GM18519 (cell line): Measurements from ENCODE around the gene FCRL3.
A peak's percentile ranks its signal among the peaks of the same experiment; 100 is the strongest.
"Not testable (repeated sequence)": the region's sequence is repeated elsewhere in the genome, so short reads cannot be mapped to it uniquely, and the experiment has no call there.

Source experiments
- ATAC-seq: cut with Tn5 transposase; IDR thresholded peaks from one replicate; pipeline ENCODE4 v1.9.1; 2021; ENCODE audit warnings: mild to moderate bottlenecking, moderate library complexity; ENCODE audit not compliant: unreplicated experiment, low FRiP score

The FCRL3 gene, protein sequence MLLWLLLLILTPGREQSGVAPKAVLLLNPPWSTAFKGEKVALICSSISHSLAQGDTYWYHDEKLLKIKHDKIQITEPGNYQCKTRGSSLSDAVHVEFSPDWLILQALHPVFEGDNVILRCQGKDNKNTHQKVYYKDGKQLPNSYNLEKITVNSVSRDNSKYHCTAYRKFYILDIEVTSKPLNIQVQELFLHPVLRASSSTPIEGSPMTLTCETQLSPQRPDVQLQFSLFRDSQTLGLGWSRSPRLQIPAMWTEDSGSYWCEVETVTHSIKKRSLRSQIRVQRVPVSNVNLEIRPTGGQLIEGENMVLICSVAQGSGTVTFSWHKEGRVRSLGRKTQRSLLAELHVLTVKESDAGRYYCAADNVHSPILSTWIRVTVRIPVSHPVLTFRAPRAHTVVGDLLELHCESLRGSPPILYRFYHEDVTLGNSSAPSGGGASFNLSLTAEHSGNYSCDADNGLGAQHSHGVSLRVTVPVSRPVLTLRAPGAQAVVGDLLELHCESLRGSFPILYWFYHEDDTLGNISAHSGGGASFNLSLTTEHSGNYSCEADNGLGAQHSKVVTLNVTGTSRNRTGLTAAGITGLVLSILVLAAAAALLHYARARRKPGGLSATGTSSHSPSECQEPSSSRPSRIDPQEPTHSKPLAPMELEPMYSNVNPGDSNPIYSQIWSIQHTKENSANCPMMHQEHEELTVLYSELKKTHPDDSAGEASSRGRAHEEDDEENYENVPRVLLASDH

DNA sequence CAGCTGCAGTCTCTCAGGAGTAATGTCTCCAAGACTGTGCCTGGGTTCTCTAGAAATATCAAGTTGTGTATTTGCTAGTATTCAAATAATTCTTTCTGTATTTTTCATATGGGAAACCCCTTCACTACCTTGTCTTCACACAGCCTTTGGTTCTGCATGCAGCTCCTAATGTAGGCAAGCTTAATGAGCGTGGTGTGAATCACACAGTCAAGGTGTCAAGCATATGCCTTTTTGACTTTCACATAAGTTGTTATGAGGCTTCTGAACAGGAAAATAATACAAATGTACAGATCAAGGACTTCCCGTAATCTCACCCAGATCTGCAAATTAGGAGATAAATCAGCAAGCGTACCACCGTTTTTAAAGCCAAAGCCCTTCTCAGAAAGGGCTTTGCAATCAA is at the start of gene FCRL3:
FCRL3 (minus strand) TSS at position 38 of the 400 bp plus-strand sequence. CDS start 280 bp downstream, outside the sequence.
- no peak for ATAC-seq

DNA sequence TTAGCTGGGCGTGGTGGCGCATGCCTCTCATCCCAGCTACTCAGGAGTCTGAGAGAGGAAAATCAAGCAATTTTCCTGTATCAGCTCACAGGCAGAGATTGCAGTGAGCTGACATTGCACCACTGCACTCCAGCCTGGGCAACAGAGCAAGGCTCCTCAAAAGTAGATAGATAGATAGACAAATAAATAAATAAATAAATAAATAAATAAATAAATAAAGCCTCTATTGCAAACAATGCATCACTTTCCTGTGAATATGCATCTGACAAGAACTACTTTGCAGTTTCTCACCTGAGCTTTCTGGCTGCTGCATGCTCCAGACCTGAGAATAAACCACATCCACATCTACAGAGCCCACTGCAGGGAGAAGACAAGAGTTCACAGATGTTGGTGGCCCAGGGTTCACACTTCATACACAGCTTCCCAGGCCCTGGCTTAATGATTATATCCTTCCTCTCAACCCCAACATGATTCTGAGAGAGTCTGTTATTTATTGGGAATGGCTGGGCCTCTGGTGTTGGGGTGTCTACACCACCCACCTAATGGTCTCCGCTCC is 47.8 kb upstream of the FCRL3 start:
- ATAC-seq = no peak

- ATAC-seq = no peak
These were observed 38.8 kb upstream of the FCRL3 start for GRCh38 chr1:157739229-157739901.

- not testable (repeated sequence) for ATAC-seq
These were observed 35.4 kb upstream of the FCRL3 start for GRCh38 chr1:157735991-157736390.

DNA sequence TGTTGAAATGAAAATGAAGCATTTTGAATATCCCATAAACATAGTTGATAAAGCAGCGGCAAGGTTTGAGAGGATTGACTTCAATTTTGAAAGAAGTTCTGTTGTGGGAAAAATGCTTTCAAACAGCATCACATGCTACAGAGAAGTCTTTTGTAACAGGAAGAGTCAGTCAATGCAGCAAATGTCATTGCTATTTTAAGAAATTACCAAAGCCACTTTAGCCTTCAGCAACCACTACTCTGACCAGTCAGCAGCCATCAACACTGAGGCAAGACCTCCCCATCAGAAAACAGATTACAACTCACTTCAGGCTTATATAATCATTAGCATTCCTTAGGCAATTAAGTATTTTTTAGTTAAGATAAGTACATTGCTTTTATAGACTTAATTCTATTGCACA is 33.8 kb upstream of the FCRL3 start:
- ATAC-seq = no peak

GRCh38 chr1:157732755-157733154 is 32.2 kb upstream of the FCRL3 start:
- peak; percentile 53 for ATAC-seq

GRCh38 chr1:157725221-157725577 is 24.6 kb upstream of the FCRL3 start:
- ATAC-seq = no peak

GRCh38 chr1:157724537-157725220 is 24.1 kb upstream of the FCRL3 start:
- no peak for ATAC-seq

GRCh38 chr1:157723157-157723556 is 22.6 kb upstream of the FCRL3 start:
- no peak for ATAC-seq

GRCh38 chr1:157721985-157722384 is 21.4 kb upstream of the FCRL3 start:
- no peak for ATAC-seq

DNA sequence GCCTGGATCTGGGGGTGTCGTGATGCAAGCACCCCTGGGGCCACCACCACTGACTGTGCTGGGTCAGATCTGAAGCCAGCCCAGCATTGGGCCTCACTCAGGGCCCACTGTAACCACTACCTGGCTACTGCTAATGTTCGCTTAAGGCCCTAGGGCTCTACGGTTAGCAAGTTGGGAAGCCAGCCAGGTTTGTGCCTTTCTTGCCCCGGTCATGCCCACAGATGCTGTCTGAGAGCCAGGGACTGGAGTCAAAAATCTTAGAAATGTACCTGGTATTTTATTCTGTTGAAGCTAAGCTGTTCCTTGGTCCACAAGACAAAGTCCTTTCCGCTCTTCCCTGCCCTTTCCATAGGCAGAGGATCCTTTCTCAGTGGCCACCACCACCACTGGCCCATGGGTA is 15.2 kb upstream of the FCRL3 start:
- ATAC-seq = no peak

DNA sequence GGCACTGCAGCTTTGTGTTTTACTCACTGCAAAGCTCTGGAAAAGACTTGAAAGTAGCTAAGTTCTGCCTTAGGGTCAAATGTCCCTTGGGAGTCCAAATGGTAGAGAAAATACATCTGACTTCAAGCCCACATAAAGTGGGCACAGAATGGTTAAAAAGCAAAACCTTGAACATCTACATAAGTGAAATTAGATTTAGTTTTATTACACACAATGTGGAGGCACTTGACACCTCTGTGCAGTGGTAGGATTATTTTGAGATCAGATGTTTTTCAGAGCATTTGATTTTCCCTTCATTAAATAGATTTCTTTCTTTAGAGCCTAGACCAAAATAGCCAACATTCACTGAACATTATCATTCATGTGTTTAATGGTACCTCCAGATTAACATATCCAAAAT is 11.2 kb upstream of the FCRL3 start:
- no peak for ATAC-seq

GRCh38 chr1:157704878-157705277 is 4.3 kb upstream of the FCRL3 start:
- ATAC-seq = no peak

- no peak for ATAC-seq
These were observed 3.4 kb upstream of the FCRL3 start for GRCh38 chr1:157703981-157704380.

GRCh38 chr1:157702308-157702825 is 1.8 kb upstream of the FCRL3 start:
- ATAC-seq = no peak

DNA sequence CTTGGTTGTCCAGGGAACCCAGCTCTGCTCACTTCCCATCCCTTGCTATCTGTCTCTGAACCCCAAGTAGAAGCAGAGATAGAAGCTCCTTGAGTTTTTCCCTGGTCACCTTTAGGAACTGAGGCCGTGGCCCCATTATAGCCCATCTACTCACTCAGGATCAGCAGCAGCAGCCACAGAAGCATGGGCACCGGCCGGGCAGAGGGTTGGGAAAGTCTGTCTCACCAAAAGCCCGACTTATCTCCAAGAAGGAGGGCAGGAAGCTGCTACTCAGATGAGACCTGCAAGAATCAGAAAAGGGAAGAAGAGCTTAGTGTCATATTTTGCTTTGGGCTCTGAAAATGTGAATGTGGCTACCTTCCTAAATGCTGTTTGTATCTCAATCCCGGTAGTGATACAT is 264 bp downstream of the FCRL3 start:
- ATAC-seq = no peak

- ATAC-seq = no peak
These were observed 2.6 kb downstream of the FCRL3 start for GRCh38 chr1:157697781-157698569.

GRCh38 chr1:157696966-157697628 is 3.5 kb downstream of the FCRL3 start:
- ATAC-seq = no peak

DNA sequence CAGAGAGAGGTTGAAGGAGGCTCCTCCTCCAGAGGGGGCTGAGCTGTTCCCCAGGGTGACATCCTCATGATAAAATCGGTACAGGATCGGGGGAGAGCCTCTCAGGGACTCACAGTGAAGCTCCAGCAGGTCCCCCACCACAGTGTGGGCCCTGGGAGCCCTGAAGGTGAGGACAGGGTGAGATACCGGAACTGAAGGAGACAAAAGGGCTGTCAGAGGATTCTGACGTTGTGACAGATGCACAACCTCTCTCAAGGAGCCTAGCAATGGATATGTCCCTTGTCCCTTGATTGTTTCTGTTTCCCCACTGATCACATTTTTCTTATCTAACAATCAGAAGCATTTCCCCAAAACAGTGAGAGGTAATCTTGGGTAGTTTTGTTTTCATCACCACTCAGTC is 5.2 kb downstream of the FCRL3 start:
- ATAC-seq = no peak
